HepG2 (cell line): ENCODE measurements around the gene DGCR2. TPM values are rescaled to one million over a fixed set of nuclear protein-coding genes. Genes with fewer than 3 reads are reported as not detected.

ENCODE experiments used
- BRCA1 ChIP-seq: sonication (generic); formaldehyde crosslinking; IDR thresholded peaks from 2 replicates; pipeline ENCODE4 v1.4.0; 2020; ENCODE audit warnings: missing genetic modification reagents
- CREM ChIP-seq, 2 experiments: sonication (generic) in 1 of 2; formaldehyde crosslinking in 1 of 2; IDR thresholded peaks; 2 replicates each; pipeline versions ENCODE4 v1.4.0 to v1.6.1; 2016 to 2020; ENCODE audit warnings: antibody characterized with exemption in 1 of 2, mild to moderate bottlenecking in 1 of 2, missing genetic modification reagents in 1 of 2
- ELF3 ChIP-seq: IDR thresholded peaks from 2 replicates; pipeline ENCODE4 v1.6.1; 2016; ENCODE audit warnings: missing genetic modification reagents, missing compliant biosample characterization
- HMGA1 ChIP-seq: sonication (generic); formaldehyde crosslinking; conservative IDR thresholded peaks from 2 replicates; pipeline ENCODE4 v1.4.0; 2020; ENCODE audit warnings: missing genetic modification reagents
- LCORL ChIP-seq, 2 experiments: fragments of 450-650 bp in 1 of 2; sonication (generic) in 1 of 2; formaldehyde crosslinking in 1 of 2; IDR thresholded peaks; 2 replicates each; pipeline versions ENCODE4 v1.5.0 to v1.6.1; 2017 to 2020; ENCODE audit warnings: antibody characterized with exemption in 1 of 2, missing genetic modification reagents in 1 of 2
- MED8 ChIP-seq: sonication (generic); formaldehyde crosslinking; IDR thresholded peaks from 2 replicates; pipeline ENCODE4 v1.8.1; 2023; ENCODE audit warnings: mild to moderate bottlenecking, missing genetic modification reagents; ENCODE audit not compliant: insufficient replicate concordance
- NFAT5 ChIP-seq: sonication (generic); formaldehyde crosslinking; IDR thresholded peaks from 2 replicates; pipeline ENCODE4 v1.4.0; 2020; ENCODE audit warnings: missing genetic modification reagents
- NR2F2 ChIP-seq: IDR thresholded peaks from 2 replicates; pipeline ENCODE4 v1.6.1; 2012; ENCODE audit warnings: low read depth, inconsistent platforms, borderline replicate concordance
- SMC3 ChIP-seq: IDR thresholded peaks from 2 replicates; pipeline ENCODE4 v1.6.1; 2011; ENCODE audit warnings: low read length, improper control_type of control experiment
- SRY ChIP-seq: sonication (generic); formaldehyde crosslinking; IDR thresholded peaks from 2 replicates; pipeline ENCODE4 v1.8.0; 2022; ENCODE audit warnings: mild to moderate bottlenecking, missing genetic modification reagents
- ZNF263 ChIP-seq: sonication (generic); formaldehyde crosslinking; IDR thresholded peaks from 2 replicates; pipeline ENCODE4 v1.4.0; 2020; ENCODE audit warnings: missing genetic modification reagents
- ZSCAN21 ChIP-seq: sonication (generic); formaldehyde crosslinking; IDR thresholded peaks from 2 replicates; pipeline ENCODE4 v1.8.0; 2022; ENCODE audit warnings: mild to moderate bottlenecking, missing genetic modification reagents, moderate library complexity, borderline replicate concordance
- polyA plus RNA-seq, 8 experiments: library from polyadenylated mRNA; depleted of rRNA in 3 of 8; stranded (reverse) in 7 of 8; unstranded in 1 of 8; fragments of >200 nt; fragmentation: Illumina TruSeq in 4 of 8; extraction: Trizol in 4 of 8; gene quantifications; 2 replicates each; pipeline versions ENCODE4 v1.2.1 to v1.2.3, GENCODE V29; 2011 to 2016; ENCODE audit warnings: low read depth in 4 of 8, missing spikeins in 1 of 8, mixed read lengths in 1 of 8; ENCODE audit not compliant: insufficient read depth in 1 of 8
- total RNA-seq, 5 experiments: library from RNA; depleted of rRNA; stranded (reverse); fragments of >200 nt; fragmentation: Illumina TruSeq; extraction: Trizol; gene quantifications; 2 replicates each; pipeline ENCODE4 v1.2.3, GENCODE V29; 2016; ENCODE audit warnings: low read depth in 1 of 5
- TF ChIP-seq, protein P1 (sequence below): sonication (generic); formaldehyde crosslinking; IDR thresholded peaks from 2 replicates; pipeline ENCODE4 v1.5.0; 2020; ENCODE audit warnings: mild to moderate bottlenecking, missing genetic modification reagents, borderline replicate concordance
- TF ChIP-seq, protein P2 (sequence below): fragments of 450-650 bp; IDR thresholded peaks from 2 replicates; pipeline ENCODE4 v1.6.1; 2017

DGCR2 gene
- total and polyA plus RNA-seq, 2 of the 13 experiments (the other 11 are each of a cell fraction or from before 2014, with no cell fraction given), result 23.1 to 35.3 TPM

- TF ChIP-seq, protein P1, sequence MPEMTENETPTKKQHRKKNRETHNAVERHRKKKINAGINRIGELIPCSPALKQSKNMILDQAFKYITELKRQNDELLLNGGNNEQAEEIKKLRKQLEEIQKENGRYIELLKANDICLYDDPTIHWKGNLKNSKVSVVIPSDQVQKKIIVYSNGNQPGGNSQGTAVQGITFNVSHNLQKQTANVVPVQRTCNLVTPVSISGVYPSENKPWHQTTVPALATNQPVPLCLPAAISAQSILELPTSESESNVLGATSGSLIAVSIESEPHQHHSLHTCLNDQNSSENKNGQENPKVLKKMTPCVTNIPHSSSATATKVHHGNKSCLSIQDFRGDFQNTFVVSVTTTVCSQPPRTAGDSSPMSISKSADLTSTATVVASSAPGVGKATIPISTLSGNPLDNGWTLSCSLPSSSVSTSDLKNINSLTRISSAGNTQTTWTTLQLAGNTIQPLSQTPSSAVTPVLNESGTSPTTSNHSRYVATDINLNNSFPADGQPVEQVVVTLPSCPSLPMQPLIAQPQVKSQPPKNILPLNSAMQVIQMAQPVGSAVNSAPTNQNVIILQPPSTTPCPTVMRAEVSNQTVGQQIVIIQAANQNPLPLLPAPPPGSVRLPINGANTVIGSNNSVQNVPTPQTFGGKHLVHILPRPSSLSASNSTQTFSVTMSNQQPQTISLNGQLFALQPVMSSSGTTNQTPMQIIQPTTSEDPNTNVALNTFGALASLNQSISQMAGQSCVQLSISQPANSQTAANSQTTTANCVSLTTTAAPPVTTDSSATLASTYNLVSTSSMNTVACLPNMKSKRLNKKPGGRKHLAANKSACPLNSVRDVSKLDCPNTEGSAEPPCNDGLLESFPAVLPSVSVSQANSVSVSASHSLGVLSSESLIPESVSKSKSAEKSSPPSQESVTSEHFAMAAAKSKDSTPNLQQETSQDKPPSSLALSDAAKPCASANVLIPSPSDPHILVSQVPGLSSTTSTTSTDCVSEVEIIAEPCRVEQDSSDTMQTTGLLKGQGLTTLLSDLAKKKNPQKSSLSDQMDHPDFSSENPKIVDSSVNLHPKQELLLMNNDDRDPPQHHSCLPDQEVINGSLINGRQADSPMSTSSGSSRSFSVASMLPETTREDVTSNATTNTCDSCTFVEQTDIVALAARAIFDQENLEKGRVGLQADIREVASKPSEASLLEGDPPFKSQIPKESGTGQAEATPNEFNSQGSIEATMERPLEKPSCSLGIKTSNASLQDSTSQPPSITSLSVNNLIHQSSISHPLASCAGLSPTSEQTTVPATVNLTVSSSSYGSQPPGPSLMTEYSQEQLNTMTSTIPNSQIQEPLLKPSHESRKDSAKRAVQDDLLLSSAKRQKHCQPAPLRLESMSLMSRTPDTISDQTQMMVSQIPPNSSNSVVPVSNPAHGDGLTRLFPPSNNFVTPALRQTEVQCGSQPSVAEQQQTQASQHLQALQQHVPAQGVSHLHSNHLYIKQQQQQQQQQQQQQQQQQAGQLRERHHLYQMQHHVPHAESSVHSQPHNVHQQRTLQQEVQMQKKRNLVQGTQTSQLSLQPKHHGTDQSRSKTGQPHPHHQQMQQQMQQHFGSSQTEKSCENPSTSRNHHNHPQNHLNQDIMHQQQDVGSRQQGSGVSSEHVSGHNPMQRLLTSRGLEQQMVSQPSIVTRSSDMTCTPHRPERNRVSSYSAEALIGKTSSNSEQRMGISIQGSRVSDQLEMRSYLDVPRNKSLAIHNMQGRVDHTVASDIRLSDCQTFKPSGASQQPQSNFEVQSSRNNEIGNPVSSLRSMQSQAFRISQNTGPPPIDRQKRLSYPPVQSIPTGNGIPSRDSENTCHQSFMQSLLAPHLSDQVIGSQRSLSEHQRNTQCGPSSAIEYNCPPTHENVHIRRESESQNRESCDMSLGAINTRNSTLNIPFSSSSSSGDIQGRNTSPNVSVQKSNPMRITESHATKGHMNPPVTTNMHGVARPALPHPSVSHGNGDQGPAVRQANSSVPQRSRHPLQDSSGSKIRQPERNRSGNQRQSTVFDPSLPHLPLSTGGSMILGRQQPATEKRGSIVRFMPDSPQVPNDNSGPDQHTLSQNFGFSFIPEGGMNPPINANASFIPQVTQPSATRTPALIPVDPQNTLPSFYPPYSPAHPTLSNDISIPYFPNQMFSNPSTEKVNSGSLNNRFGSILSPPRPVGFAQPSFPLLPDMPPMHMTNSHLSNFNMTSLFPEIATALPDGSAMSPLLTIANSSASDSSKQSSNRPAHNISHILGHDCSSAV, result no peak
- TF ChIP-seq ZNF263 (no peak), SMC3 (no peak), CREM (IDR thresholded peaks at IDR 0.05) (no peak), CREM (CRISPR knock-in tag; IDR thresholded peaks at IDR 0.05) (no peak), NR2F2 (no peak), LCORL (IDR thresholded peaks at IDR 0.05) (peak; percentile 70), LCORL (CRISPR knock-in tag; IDR thresholded peaks at IDR 0.05) (peak; percentile 43; the same call in 1 of the 2 replicates), MED8 (no peak), SRY (CRISPR knock-in tag) (no peak), NFAT5 (CRISPR knock-in tag) (no peak), HMGA1 (CRISPR knock-in tag) (no peak), ZSCAN21 (peak; percentile 62; the same call in 1 of the 2 replicates), BRCA1 (CRISPR knock-in tag) (no peak), ELF3 (peak; percentile 96)
- TF ChIP-seq, protein P2, sequence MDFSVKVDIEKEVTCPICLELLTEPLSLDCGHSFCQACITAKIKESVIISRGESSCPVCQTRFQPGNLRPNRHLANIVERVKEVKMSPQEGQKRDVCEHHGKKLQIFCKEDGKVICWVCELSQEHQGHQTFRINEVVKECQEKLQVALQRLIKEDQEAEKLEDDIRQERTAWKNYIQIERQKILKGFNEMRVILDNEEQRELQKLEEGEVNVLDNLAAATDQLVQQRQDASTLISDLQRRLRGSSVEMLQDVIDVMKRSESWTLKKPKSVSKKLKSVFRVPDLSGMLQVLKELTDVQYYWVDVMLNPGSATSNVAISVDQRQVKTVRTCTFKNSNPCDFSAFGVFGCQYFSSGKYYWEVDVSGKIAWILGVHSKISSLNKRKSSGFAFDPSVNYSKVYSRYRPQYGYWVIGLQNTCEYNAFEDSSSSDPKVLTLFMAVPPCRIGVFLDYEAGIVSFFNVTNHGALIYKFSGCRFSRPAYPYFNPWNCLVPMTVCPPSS, result no peak
Observed at GRCh38 chr22:19109198-19110063, 12.8 kb downstream of the DGCR2 start (continued).
